DMS114 treated with DMSO at 0.1 percent for 48 hours (cell line): ENCODE measurements around the gene HIPK2.
"Not testable (repeated sequence)": the region's sequence is repeated elsewhere in the genome, so short reads cannot be mapped to it uniquely, and the experiment has no call there.

ENCODE experiments used
- DNase-seq: peaks from one replicate; lab custom pipeline; 2025; ENCODE audit not compliant: unreplicated experiment; lab: John Stamatoyannopoulos, UW

The HIPK2 gene

GRCh38 chr7:139557857-139558581 lies 219.8 kb downstream of the HIPK2 start:
- no peak for DNase-seq

- not testable (repeated sequence) for DNase-seq
Measured at GRCh38 chr7:139553991-139554700, 223.7 kb downstream of the HIPK2 start.

- DNase-seq, result no peak
Measured at GRCh38 chr7:139548302-139549028, 229.3 kb downstream of the HIPK2 start.

- DNase-seq, result no peak
Measured at GRCh38 chr7:139544645-139545044, 233.2 kb downstream of the HIPK2 start.

- DNase-seq, result no peak
Measured at GRCh38 chr7:139543801-139544603, 233.8 kb downstream of the HIPK2 start.

GRCh38 chr7:139542308-139543151 lies 235.3 kb downstream of the HIPK2 start:
- no peak for DNase-seq

- no peak for DNase-seq
Measured at GRCh38 chr7:139541600-139542307, 236.0 kb downstream of the HIPK2 start.

GRCh38 chr7:139540203-139540602 lies 237.6 kb downstream of the HIPK2 start:
- no peak for DNase-seq

GRCh38 chr7:139538881-139539635 lies 238.7 kb downstream of the HIPK2 start:
- DNase-seq, result no peak

GRCh38 chr7:139536152-139536551 lies 241.6 kb downstream of the HIPK2 start:
- DNase-seq, result no peak

- no peak for DNase-seq
Measured at GRCh38 chr7:139534966-139535651, 242.7 kb downstream of the HIPK2 start.

GRCh38 chr7:139534096-139534495 lies 243.7 kb downstream of the HIPK2 start:
- no peak for DNase-seq

GRCh38 chr7:139532636-139533155 lies 245.1 kb downstream of the HIPK2 start:
- DNase-seq, result no peak

- DNase-seq, result no peak
Measured at GRCh38 chr7:139531094-139531493, 246.7 kb downstream of the HIPK2 start.

- DNase-seq, result no peak
Measured at GRCh38 chr7:139526578-139527544, 250.9 kb downstream of the HIPK2 start.

GRCh38 chr7:139525750-139526149 lies 252.0 kb downstream of the HIPK2 start:
- DNase-seq, result no peak

GRCh38 chr7:139525239-139525638 lies 252.6 kb downstream of the HIPK2 start:
- no peak for DNase-seq
